Measurements from ENCODE around the gene ARL2.
A peak's percentile ranks its signal among the peaks of the same experiment; 100 is the strongest.
"Not testable (repeated sequence)": the region's sequence is repeated elsewhere in the genome, so short reads cannot be mapped to it uniquely, and the experiment has no call there.

The ARL2 gene

GRCh38 chr11:65021003-65021402 is 7.0 kb downstream of the ARL2 start:
- H3K27me3 ChIP-seq, result no peaks in the 10 kb centered on the region
- peaks cover 22 to 25% of the 10 kb centered on the region in 2 experiments for H3K4me1 ChIP-seq (ENCODE audit: control insufficient read depth in 1 of 2, insufficient read depth in 1 of 2, low read depth in 1 of 2, low read length in 1 of 2)
- TF ChIP-seq, protein P1, sequence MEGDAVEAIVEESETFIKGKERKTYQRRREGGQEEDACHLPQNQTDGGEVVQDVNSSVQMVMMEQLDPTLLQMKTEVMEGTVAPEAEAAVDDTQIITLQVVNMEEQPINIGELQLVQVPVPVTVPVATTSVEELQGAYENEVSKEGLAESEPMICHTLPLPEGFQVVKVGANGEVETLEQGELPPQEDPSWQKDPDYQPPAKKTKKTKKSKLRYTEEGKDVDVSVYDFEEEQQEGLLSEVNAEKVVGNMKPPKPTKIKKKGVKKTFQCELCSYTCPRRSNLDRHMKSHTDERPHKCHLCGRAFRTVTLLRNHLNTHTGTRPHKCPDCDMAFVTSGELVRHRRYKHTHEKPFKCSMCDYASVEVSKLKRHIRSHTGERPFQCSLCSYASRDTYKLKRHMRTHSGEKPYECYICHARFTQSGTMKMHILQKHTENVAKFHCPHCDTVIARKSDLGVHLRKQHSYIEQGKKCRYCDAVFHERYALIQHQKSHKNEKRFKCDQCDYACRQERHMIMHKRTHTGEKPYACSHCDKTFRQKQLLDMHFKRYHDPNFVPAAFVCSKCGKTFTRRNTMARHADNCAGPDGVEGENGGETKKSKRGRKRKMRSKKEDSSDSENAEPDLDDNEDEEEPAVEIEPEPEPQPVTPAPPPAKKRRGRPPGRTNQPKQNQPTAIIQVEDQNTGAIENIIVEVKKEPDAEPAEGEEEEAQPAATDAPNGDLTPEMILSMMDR (IDR thresholded peaks at IDR 0.05), result no peak
- no peak overlapping the region for H3K27ac ChIP-seq
- no peaks in the 10 kb centered on the region for H3K9me3 ChIP-seq
- H3K4me3 ChIP-seq (ENCODE audit: low read depth in 1 of 2, low read length in 1 of 2), result no peak overlapping the region
- H3K36me3 ChIP-seq, result peaks cover 14% of the 10 kb centered on the region

GRCh38 chr11:65021509-65021908 is 7.5 kb downstream of the ARL2 start:
- peaks cover 22 to 25% of the 10 kb centered on the region in 2 experiments for H3K4me1 ChIP-seq (ENCODE audit: control insufficient read depth in 1 of 2, insufficient read depth in 1 of 2, low read depth in 1 of 2, low read length in 1 of 2)
- peaks cover 14% of the 10 kb centered on the region for H3K36me3 ChIP-seq
- TF ChIP-seq, protein P1 (IDR thresholded peaks at IDR 0.05), result no peak
- peak overlapping the region; percentile 15 for H3K27ac ChIP-seq
- no peaks in the 10 kb centered on the region for H3K9me3 ChIP-seq
- H3K4me3 ChIP-seq (ENCODE audit: low read depth in 1 of 2, low read length in 1 of 2), result no peak overlapping the region
- no peaks in the 10 kb centered on the region for H3K27me3 ChIP-seq

DNA sequence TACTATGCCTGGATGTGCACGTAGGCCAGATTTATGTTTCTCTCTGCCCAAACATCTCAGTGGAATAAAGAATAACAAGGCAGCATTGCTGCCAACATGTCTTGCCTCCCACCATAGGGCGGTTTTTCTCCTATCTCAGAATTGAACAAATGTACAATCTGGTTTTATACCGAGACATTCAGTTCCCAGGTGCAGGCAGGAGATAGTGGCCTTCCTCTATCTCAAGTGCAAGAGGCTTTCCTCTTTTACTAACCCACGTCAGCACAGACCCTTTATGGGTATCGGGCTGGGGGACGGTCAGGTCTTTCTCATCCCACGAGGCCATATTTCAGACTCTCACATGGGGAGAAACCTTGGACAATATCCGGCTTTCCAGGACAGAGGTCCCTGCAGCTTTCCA is 9.5 kb downstream of the ARL2 start:
- Histone ChIP-seq H3K36me3 (peaks cover 10% of the 10 kb centered on the region), H3K4me1 (ENCODE audit: control insufficient read depth in 1 of 2, insufficient read depth in 1 of 2, low read depth in 1 of 2, low read length in 1 of 2) (peaks cover 40 to 41% of the 10 kb centered on the region in 2 experiments)
- H3K4me3 ChIP-seq (ENCODE audit: low read depth in 1 of 2, low read length in 1 of 2); H3K27ac ChIP-seq; H3K9me3 ChIP-seq; H3K27me3 ChIP-seq: not testable (repeated sequence)

DNA sequence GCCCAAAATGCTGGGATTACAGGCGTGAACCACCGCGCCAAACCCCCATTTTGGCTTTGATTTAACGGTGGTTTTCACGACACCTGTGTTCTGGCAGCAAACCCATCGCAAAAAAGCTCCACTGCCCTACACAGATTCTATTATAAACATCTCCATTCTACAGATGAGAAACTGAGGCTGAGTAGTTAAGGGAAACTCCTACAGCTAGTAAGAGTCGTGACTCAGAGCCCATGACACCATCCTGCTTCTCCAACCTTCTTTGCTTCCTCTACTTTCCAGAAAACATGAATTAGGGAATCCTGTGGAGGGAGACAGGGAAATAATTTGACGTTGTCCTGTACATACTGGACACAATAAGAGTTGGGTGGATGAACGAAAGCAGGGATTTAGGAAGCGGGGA is 12.8 kb downstream of the ARL2 start:
- Histone ChIP-seq H3K4me1 (ENCODE audit: control insufficient read depth in 1 of 2, insufficient read depth in 1 of 2, low read depth in 1 of 2, low read length in 1 of 2) (peaks cover 30 to 33% of the 10 kb centered on the region in 2 experiments), H3K27ac (peak overlapping the region; percentile 86), H3K4me3 (ENCODE audit: low read depth in 1 of 2, low read length in 1 of 2) (peak overlapping the region; percentile 80 to 82), H3K9me3 (no peaks in the 10 kb centered on the region), H3K27me3 (no peaks in the 10 kb centered on the region), H3K36me3 (no peaks in the 10 kb centered on the region)
- TF ChIP-seq, protein P1 (IDR thresholded peaks at IDR 0.05), result no peak

- peak within 1 kb of the TSS; percentile 86 for H3K27ac ChIP-seq
- TF ChIP-seq, protein P1 (IDR thresholded peaks at IDR 0.05), result peak; percentile 75
- no peaks in the 10 kb centered on the region for H3K27me3 ChIP-seq
- H3K36me3 ChIP-seq, result peaks cover 5% of the 10 kb centered on the region
- no peaks in the 10 kb centered on the region for H3K9me3 ChIP-seq
- peaks cover 24 to 27% of the 10 kb centered on the region in 2 experiments for H3K4me1 ChIP-seq (ENCODE audit: control insufficient read depth in 1 of 2, insufficient read depth in 1 of 2, low read depth in 1 of 2, low read length in 1 of 2)
- peak within 1 kb of the TSS; percentile 80 to 82 for H3K4me3 ChIP-seq (ENCODE audit: low read depth in 1 of 2, low read length in 1 of 2)
Measured at GRCh38 chr11:65027213-65028067, 13.5 kb downstream of the ARL2 start, which contains the start of gene SNX15. Gene SNX15 (plus strand): TSS chr11:65027439. CDS start chr11:65027538, 99 bp downstream.

GRCh38 chr11:65032216-65032615 is 18.3 kb downstream of the ARL2 start:
- Histone ChIP-seq H3K36me3 (peaks cover 45% of the 10 kb centered on the region), H3K4me1 (ENCODE audit: control insufficient read depth in 1 of 2, insufficient read depth in 1 of 2, low read depth in 1 of 2, low read length in 1 of 2) (peaks cover 13 to 16% of the 10 kb centered on the region in 2 experiments)
- TF ChIP-seq, protein P1 (IDR thresholded peaks at IDR 0.05), result no peak

More at GRCh38 chr11:65032216-65032615, 18.3 kb downstream of the ARL2 start:
- no peak overlapping the region for H3K4me3 ChIP-seq (ENCODE audit: low read depth in 1 of 2, low read length in 1 of 2)
- H3K27me3 ChIP-seq, result no peaks in the 10 kb centered on the region
- no peak overlapping the region for H3K27ac ChIP-seq
- no peaks in the 10 kb centered on the region for H3K9me3 ChIP-seq

Measured in neutrophil (primary cell).